ENCODE results near the gene NR1D1.

The NR1D1 gene

GRCh38 chr17:40097931-40098845, 2.2 kb downstream of the NR1D1 start:
- in situ Hi-C loops (cut with MboI; ENCODE audit: low sequenced_read_pairs), result no loop called here

- in situ Hi-C loops (cut with MboI; ENCODE audit: low sequenced_read_pairs), result no loop called here
These were observed 3.3 kb downstream of the NR1D1 start for GRCh38 chr17:40097087-40097486.

GRCh38 chr17:40095944-40096791, 4.2 kb downstream of the NR1D1 start:
- in situ Hi-C loops (cut with MboI; ENCODE audit: low sequenced_read_pairs), result no loop called here

DNA sequence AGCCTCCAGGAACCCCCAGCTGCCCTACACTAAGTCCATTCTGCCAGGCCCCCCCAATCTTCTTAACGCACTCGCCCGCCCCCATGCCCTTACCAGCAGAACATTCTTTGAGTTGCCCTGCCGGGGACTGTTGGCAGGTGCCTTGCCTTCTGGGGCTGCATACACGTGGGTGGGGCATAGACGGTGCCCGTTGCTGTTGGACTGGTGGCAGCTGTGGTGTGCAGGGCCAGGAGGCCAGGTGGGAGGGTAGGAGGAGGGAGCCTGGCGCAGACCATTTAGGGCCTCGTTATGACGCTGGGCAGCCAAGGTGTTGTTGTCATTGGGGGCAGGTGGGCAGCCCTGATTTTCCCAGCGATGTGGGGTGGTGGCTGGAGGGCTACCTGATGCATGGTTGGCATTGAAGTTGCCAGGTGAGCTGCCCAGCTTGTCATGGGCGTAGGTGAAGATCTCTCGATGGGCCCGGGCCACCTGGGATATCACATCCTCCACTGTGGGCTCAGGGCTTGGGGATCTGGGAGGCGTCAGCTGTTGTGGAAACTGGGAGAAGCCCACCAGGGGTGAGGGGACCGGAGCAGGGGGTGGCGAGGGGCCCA, 4.9 kb downstream of the NR1D1 start:
- in situ Hi-C loops (cut with MboI; ENCODE audit: low sequenced_read_pairs), result no loop called here

DNA sequence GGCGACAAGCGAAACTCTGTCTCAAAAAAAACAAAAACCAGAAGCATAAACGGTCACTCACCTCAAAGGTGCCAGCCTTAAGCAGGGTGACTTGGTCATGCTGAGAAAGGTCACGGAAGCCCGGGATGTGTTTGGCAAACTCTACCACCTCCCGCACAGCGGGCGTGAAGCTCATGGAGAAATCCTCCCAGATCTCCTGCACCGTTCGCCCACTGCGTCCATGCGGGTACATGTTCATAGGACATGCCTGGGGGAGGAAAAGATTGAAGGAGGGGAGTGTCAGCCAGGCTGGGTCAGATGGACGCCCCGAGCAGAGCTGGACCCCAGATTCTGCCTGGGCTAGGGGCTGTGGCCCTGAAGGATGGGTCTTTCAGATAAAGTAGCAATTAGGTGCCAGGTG, 5.5 kb downstream of the NR1D1 start:
- in situ Hi-C loops (cut with MboI; ENCODE audit: low sequenced_read_pairs), result no loop called here

DNA sequence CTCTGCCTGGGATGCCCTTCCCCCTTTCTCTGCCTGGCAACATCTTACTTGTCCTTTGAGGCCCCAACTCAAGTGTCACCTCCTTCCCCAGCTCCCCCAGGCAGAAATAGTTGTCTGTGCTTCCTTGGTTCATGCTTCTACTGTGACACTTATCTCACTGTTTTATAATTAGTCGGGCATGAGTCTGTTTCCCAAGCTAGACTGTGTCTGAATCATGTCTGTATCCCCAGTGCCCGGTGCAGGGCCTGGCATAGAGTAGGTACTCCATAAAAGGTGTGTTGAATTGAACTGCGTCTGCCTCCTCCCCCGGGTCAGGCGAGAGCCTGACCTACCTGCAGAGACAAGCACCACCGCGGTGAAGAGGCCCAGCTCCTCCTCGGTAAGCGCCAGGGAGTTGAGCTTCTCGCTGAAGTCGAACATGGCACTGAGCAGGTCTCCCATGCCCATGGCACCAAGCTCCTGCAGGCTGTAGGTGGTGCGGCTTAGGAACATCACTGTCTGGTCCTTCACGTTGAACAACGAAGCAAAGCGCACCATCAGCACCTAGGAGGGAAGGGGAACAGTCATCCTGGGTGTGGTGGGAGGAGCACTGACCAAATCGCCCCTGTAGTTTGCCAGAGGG, 6.7 kb downstream of the NR1D1 start:
- in situ Hi-C loops (cut with MboI; ENCODE audit: low sequenced_read_pairs), result no loop called here

DNA sequence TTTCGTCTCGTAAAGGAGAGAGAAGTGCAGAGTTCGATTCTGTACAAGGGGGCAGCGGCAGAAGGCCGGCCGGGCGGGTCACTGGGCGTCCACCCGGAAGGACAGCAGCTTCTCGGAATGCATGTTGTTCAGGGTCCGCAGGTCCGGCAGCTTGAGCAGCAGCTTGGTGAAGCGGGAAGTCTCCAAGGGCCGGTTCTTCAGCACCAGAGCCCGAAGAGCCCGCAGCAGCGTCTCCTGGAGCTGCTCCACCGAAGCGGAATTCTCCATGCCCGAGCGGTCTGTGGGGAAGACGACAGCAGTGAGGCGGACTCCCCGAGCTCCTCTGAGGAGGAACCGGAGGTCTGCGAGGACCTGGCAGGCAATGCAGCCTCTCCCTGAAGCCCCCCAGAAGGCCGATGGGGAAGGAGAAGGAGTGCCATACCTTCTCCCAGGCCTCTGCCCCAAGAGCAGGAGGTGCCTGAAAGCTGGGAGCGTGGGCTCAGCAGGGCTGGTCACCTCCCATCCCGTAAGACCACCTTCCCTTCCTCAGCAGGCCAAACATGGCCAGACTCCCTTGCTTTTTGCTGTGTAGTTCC, 7.3 kb downstream of the NR1D1 start:
- in situ Hi-C loops (cut with MboI; ENCODE audit: low sequenced_read_pairs), result no loop called here

DNA sequence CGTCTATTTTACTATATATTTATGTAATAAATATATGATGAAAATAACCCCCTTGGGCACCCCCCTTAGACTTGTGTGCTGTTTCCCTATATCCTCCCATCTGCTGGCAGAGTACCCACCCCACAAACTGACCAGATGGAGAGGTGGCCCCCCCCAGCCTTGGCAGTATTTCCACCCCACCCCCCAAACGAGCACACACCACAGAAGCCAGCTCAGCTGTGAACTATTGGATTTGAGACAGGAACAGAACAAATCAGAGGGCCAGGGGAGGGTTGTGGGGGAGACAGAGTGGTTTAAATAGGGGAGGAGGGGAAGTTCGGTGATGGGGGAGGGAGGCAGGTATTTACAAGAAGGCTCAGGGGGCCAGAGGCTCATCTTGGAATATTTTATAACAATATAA, 7.8 kb downstream of the NR1D1 start:
- in situ Hi-C loops (cut with MboI; ENCODE audit: low sequenced_read_pairs), result no loop called here

- in situ Hi-C loops (cut with MboI; ENCODE audit: low sequenced_read_pairs), result no loop called here
These were observed 8.5 kb downstream of the NR1D1 start for GRCh38 chr17:40091691-40092397.

DNA sequence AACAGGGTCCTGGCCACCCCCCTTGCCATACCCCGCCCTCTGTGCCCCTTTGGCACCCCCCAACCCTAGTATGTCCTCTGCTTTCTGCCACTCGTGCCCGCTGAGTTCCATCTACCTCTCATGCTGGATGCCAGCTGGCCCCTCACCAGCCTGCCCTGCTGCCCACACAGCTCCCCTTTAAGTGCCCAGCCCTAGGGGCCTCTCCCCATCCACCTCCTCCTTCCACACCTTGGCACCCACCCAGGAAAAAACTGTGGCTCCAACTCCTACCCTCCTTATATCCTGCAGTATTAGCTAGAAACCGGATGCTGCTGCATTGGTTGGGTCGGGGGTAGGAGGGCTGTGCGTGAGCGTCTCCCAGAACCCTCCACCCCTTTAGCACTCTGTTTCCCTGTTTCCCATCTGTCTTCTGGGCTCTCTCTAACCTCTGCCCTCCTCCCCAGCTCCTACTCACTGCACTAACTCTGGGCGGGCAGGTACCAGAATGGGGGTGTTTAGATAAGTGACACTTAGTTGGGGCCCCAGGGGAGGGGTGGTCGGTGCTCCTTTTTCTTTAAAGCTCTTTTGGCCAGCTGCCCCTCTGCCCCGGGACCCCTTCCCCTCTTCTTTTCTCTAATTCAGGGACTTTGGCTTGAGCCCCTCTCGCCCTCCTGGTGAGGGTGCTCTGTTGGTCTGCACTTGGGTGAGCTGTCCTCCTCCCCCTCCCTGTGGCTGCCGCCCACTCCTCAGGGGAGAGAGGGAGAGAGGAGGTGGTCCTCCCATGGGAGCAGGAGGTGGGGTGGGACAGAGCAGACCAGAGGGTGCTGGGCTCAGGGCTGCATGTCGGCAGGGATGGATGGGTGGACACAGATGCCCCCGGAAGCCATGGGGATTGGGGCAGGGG, 9.9 kb downstream of the NR1D1 start:
- in situ Hi-C loops (cut with MboI; ENCODE audit: low sequenced_read_pairs), result no loop called here

- in situ Hi-C loops (cut with MboI; ENCODE audit: low sequenced_read_pairs), result no loop called here
These were observed 11.1 kb downstream of the NR1D1 start for GRCh38 chr17:40089077-40089895.

DNA sequence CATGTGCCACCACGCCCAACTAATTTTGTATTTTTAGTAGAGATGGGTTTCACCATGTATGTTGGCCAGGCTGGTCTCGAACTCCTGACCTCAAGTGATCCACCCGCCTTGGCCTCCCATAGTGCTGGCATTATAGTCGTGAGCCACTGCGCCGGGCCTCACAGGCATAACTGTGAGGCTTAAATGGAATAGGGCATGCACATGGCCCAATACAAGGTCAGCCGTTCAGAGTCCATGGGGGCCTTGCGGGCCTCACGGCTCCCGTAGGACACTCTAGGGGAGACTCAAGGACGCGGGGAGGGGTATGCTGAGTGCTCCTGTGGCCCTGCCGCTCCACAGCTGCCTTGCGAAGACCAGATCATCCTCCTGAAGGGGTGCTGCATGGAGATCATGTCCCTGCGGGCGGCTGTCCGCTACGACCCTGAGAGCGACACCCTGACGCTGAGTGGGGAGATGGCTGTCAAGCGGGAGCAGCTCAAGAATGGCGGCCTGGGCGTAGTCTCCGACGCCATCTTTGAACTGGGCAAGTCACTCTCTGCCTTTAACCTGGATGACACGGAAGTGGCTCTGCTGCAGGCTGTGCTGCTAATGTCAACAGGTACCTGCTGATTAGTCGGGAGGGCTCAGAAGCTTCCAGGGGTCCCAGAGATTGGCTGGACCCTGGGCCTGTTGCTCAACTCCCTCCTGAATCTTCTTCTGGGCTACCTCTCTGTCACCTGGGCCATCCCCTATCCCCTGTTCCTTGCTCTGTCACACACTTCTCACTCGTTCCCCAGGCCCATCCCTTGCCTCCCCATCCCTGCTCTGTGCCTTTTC, 12.3 kb downstream of the NR1D1 start:
- in situ Hi-C loops (cut with MboI; ENCODE audit: low sequenced_read_pairs), result no loop called here

DNA sequence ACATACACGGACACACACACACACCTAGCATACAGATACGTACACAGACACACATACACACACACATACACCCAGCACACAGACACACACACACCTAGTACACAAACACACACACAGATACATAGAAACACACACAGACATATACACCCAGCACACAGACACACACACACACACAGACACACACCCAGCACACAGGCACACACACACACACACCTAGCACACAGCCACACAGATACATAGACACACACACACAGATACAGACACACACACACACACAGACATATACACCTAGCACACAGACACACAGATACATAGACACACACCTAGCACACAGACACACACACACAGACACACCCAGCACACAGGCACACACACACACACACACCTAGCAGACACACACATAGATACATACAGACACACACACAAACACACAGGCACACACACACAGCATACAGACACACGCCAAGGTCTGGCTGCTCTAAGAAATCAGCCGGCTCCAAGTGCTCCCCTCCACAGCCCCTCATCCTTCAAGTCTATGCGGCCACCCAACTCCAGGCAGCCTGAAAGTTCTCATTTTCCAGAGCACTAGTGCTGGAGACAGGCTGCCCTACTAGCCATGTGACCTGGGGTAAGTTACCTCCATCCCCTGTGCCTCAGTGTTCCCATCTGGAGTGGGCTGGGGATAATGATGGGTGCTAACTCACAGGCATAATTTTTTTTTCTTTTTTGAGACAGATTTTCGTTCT, 13.2 kb downstream of the NR1D1 start:
- in situ Hi-C loops (cut with MboI; ENCODE audit: low sequenced_read_pairs), result no loop called here

- in situ Hi-C loops (cut with MboI; ENCODE audit: low sequenced_read_pairs), result no loop called here
These were observed 14.0 kb downstream of the NR1D1 start for GRCh38 chr17:40086150-40087044.

- in situ Hi-C loops (cut with MboI; ENCODE audit: low sequenced_read_pairs), result no loop called here
These were observed 15.9 kb downstream of the NR1D1 start for GRCh38 chr17:40084477-40084876.

DNA sequence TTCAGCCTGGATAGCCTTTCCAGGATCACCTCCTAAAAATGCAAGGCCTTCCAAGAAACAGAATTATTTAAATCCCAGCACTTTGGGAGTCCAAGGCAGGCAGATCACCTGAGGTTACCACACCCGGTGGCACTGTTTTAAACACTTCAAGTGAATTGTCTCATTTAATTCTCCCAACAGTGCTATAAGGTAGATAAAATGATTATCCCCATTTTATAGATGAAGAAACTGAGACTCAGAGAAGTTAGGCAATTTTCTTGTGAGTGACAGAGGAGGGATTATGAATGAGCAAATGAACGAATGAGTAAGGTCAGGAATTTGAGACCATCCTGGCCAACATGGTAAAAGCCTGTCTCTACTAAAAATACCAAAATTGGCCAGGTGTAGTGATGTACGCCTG, 20.8 kb downstream of the NR1D1 start:
- in situ Hi-C loops (cut with MboI; ENCODE audit: low sequenced_read_pairs), result no loop called here
